Ovary (tissue), 3 donors: ENCODE results near the gene RPL31.

Experiments
- CTCF ChIP-seq, 3 donors: fragments of 450-650 bp in 2 of 3; fragments of 200-600 bp in 1 of 3; IDR thresholded peaks; one replicate each; pipeline versions ENCODE4 v1.5.1 to v1.8.0; 2016 to 2022; ENCODE audit warnings: antibody characterized with exemption in 3 of 3, mild to moderate bottlenecking in 1 of 3
- EP300 ChIP-seq: sonication (generic); formaldehyde crosslinking; IDR thresholded peaks from one replicate; pipeline ENCODE4 v1.6.1; 2017; ENCODE audit warnings: antibody characterized with exemption
- POLR2A ChIP-seq: fragments of 450-650 bp; IDR thresholded peaks from one replicate; pipeline ENCODE4 v1.6.1; 2017; ENCODE audit warnings: antibody characterized with exemption, mild to moderate bottlenecking, moderate library complexity
- donor health status: DM: no; HTN: no; CAD: no.

DNA sequence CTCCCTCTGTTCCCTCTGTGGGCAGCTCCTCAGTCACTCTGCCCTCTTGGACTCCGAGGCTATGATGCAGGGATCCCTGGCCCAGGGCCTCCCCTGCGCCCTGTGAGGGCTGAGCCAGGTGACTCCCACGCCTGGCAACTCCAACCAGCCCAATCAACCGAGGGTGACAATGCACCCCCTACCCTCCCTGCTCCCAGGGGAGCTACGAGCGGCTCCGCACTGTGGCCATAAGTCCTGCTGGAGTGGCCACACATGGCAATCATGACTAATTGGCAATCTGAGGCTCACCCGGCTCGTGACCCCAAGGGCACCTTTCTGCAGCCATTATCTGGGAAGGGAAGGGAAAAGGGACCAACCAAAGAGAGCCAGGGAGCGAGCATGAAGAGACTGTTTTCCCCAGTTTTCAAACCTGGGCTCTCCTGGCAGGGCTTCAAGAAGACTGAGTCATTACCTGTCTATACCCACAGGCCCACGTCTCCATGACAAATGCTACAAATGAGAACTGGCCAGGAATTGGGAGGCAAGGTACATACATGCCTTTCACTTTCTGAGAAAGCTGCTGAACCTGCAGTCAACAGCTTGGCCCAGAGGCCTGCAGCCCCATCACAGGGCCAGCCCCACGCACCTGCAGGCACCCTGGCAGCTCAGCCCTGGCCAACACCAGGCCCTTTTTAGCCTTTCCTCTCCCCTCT, 45.1 kb downstream of the RPL31 start:
- TF ChIP-seq CTCF (IDR thresholded peaks at IDR 0.05): no peak
- TF ChIP-seq POLR2A: no peak
- TF ChIP-seq EP300: no peak
